CD4-positive, alpha-beta T cell treated with Interleukin-6 for 4 hours (primary cell): ENCODE results near the gene KLHL4.
"Not testable (repeated sequence)": the region's sequence is repeated elsewhere in the genome, so short reads cannot be mapped to it uniquely, and the experiment has no call there.

Source experiments
- DNase-seq: peaks from one replicate; pipeline ENCODE4 v3.0.0-alpha.2; 2020; ENCODE audit warnings: mixed read lengths

The KLHL4 gene

GRCh38 chrX:87517571-87518141 lies at the start of gene KLHL4:
Gene KLHL4, plus strand, starts transcription at chrX:87517802. Its CDS starts 92 bp downstream, at chrX:87517894.
- DNase-seq = no peak

- DNase-seq = no peak
These were observed 48.7 kb upstream of the KLHL4 start for GRCh38 chrX:87468941-87469340.

- DNase-seq = no peak
These were observed 41.8 kb upstream of the KLHL4 start for GRCh38 chrX:87475793-87476192.

- not testable (repeated sequence) for DNase-seq
These were observed 38.9 kb upstream of the KLHL4 start for GRCh38 chrX:87478703-87479102.

GRCh38 chrX:87489071-87489470 lies 28.5 kb upstream of the KLHL4 start:
- DNase-seq = no peak

- DNase-seq = no peak
These were observed 1.8 kb upstream of the KLHL4 start for GRCh38 chrX:87515836-87516235.

GRCh38 chrX:87516717-87517121 lies 883 bp upstream of the KLHL4 start:
- DNase-seq = no peak

- DNase-seq = no peak
These were observed 902 bp downstream of the KLHL4 start for GRCh38 chrX:87518504-87518903.

- DNase-seq = no peak
These were observed 8.2 kb downstream of the KLHL4 start for GRCh38 chrX:87525771-87526229.

- no peak for DNase-seq
These were observed 8.7 kb downstream of the KLHL4 start for GRCh38 chrX:87526281-87526680.

- DNase-seq = no peak
These were observed 10.9 kb downstream of the KLHL4 start for GRCh38 chrX:87528487-87528886.

GRCh38 chrX:87571964-87572363 lies 54.4 kb downstream of the KLHL4 start:
- no peak for DNase-seq

- no peak for DNase-seq
These were observed 55.3 kb downstream of the KLHL4 start for GRCh38 chrX:87572901-87573300.

GRCh38 chrX:87578978-87579377 lies 61.4 kb downstream of the KLHL4 start:
- DNase-seq = no peak

GRCh38 chrX:87580862-87581261 lies 63.3 kb downstream of the KLHL4 start:
- no peak for DNase-seq

- no peak for DNase-seq
These were observed 64.9 kb downstream of the KLHL4 start for GRCh38 chrX:87582453-87582852.

- peak; percentile 1 for DNase-seq
These were observed 66.1 kb downstream of the KLHL4 start for GRCh38 chrX:87583679-87584078.

GRCh38 chrX:87616371-87616770 lies 98.8 kb downstream of the KLHL4 start:
- no peak for DNase-seq

GRCh38 chrX:87621697-87622096 lies 104.1 kb downstream of the KLHL4 start:
- DNase-seq = no peak

GRCh38 chrX:87626996-87627395 lies 109.4 kb downstream of the KLHL4 start:
- DNase-seq = no peak

GRCh38 chrX:87634361-87634760 lies 116.8 kb downstream of the KLHL4 start:
- DNase-seq = no peak

GRCh38 chrX:87636533-87636932 lies 118.9 kb downstream of the KLHL4 start:
- no peak for DNase-seq

- not testable (repeated sequence) for DNase-seq
These were observed 123.8 kb downstream of the KLHL4 start for GRCh38 chrX:87641439-87641838.

GRCh38 chrX:87661761-87662160 lies 144.2 kb downstream of the KLHL4 start:
- no peak for DNase-seq

- no peak for DNase-seq
These were observed 145.8 kb downstream of the KLHL4 start for GRCh38 chrX:87663421-87663820.
